Measurements from ENCODE around the gene MUC5AC. TPM values are rescaled to one million over a fixed set of nuclear protein-coding genes. Genes with fewer than 3 reads are reported as not detected.

The MUC5AC gene
- total RNA-seq, 2 experiments from 2014 or later: not detected

GRCh38 chr11:1192741-1193325 is 35.1 kb downstream of the MUC5AC start:
- CTCF ChIA-PET: no interaction called here
- DNase-seq: no peak
- Mint-ChIP-seq H3K27ac (no peak overlapping the region), H3K4me1 (no peaks in the 10 kb centered on the region), H3K4me3 (no peak overlapping the region), H3K27me3 (no peaks in the 10 kb centered on the region), H3K36me3 (ENCODE audit: low read depth) (no peaks in the 10 kb centered on the region), H3K9me3 (no peaks in the 10 kb centered on the region)
- POLR2A ChIA-PET: no interaction called here

GRCh38 chr11:1193326-1194230 is 35.8 kb downstream of the MUC5AC start:
- Mint-ChIP-seq H3K36me3 (ENCODE audit: low read depth) (no peaks in the 10 kb centered on the region), H3K4me3 (no peak overlapping the region), H3K4me1 (no peaks in the 10 kb centered on the region), H3K9me3 (no peaks in the 10 kb centered on the region), H3K27me3 (no peaks in the 10 kb centered on the region), H3K27ac (no peak overlapping the region)
- ChIA-PET POLR2A (no interaction called here), CTCF (interaction anchor here (0.8 kb wide), 1 partner anchor 9 kb away, joined by 3 read pairs; no protein-coding TSS in a partner anchor)
- DNase-seq: no peak

- Mint-ChIP-seq H3K27me3 (no peaks in the 10 kb centered on the region), H3K27ac (no peak overlapping the region), H3K4me3 (no peak overlapping the region), H3K36me3 (ENCODE audit: low read depth) (no peaks in the 10 kb centered on the region), H3K4me1 (no peaks in the 10 kb centered on the region), H3K9me3 (no peaks in the 10 kb centered on the region)
- ChIA-PET CTCF (interaction anchor here (0.8 kb wide), 1 partner anchor 8 kb away, joined by 3 read pairs; no protein-coding TSS in a partner anchor), POLR2A (no interaction called here)
- DNase-seq: no peak
Measured at GRCh38 chr11:1194231-1194976, 36.7 kb downstream of the MUC5AC start.

GRCh38 chr11:1194977-1195681 is 37.4 kb downstream of the MUC5AC start:
- H3K9me3 Mint-ChIP-seq: no peaks in the 10 kb centered on the region
- ChIA-PET POLR2A (no interaction called here), CTCF (no interaction called here)
- no peak overlapping the region for H3K4me3 Mint-ChIP-seq
- no peaks in the 10 kb centered on the region for H3K4me1 Mint-ChIP-seq
- H3K27me3 Mint-ChIP-seq: no peaks in the 10 kb centered on the region
- H3K27ac Mint-ChIP-seq: no peak overlapping the region
- DNase-seq: no peak
- no peaks in the 10 kb centered on the region for H3K36me3 Mint-ChIP-seq (ENCODE audit: low read depth)

GRCh38 chr11:1195682-1196515 is 38.1 kb downstream of the MUC5AC start:
- ChIA-PET CTCF (no interaction called here), POLR2A (no interaction called here)
- Mint-ChIP-seq H3K27me3 (no peaks in the 10 kb centered on the region), H3K27ac (no peak overlapping the region), H3K4me3 (no peak overlapping the region), H3K36me3 (ENCODE audit: low read depth) (no peaks in the 10 kb centered on the region), H3K9me3 (no peaks in the 10 kb centered on the region), H3K4me1 (no peaks in the 10 kb centered on the region)
- DNase-seq: no peak

- H3K27ac Mint-ChIP-seq: no peak overlapping the region
- no peak for DNase-seq
- ChIA-PET POLR2A (no interaction called here), CTCF (no interaction called here)
- H3K27me3 Mint-ChIP-seq: no peaks in the 10 kb centered on the region
- no peaks in the 10 kb centered on the region for H3K9me3 Mint-ChIP-seq
- H3K36me3 Mint-ChIP-seq (ENCODE audit: low read depth): no peaks in the 10 kb centered on the region
- no peaks in the 10 kb centered on the region for H3K4me1 Mint-ChIP-seq
- H3K4me3 Mint-ChIP-seq: no peak overlapping the region
Measured at GRCh38 chr11:1196516-1197391, 39.0 kb downstream of the MUC5AC start.

- ChIA-PET CTCF (no interaction called here), POLR2A (no interaction called here)
- Mint-ChIP-seq H3K27me3 (no peaks in the 10 kb centered on the region), H3K9me3 (no peaks in the 10 kb centered on the region), H3K36me3 (ENCODE audit: low read depth) (no peaks in the 10 kb centered on the region), H3K4me1 (no peaks in the 10 kb centered on the region), H3K4me3 (no peak overlapping the region), H3K27ac (no peak overlapping the region)
- DNase-seq: no peak
Measured at GRCh38 chr11:1197431-1197885, 39.7 kb downstream of the MUC5AC start.

- Mint-ChIP-seq H3K4me3 (no peak overlapping the region), H3K36me3 (ENCODE audit: low read depth) (no peaks in the 10 kb centered on the region), H3K9me3 (no peaks in the 10 kb centered on the region), H3K27me3 (no peaks in the 10 kb centered on the region), H3K4me1 (no peaks in the 10 kb centered on the region), H3K27ac (no peak overlapping the region)
- CTCF ChIA-PET: no interaction called here
- POLR2A ChIA-PET: no interaction called here
- DNase-seq: no peak
Measured at GRCh38 chr11:1197886-1198560, 40.3 kb downstream of the MUC5AC start.

- no peaks in the 10 kb centered on the region for H3K9me3 Mint-ChIP-seq
Measured at GRCh38 chr11:1198561-1199240, 40.9 kb downstream of the MUC5AC start.

GRCh38 chr11:1199241-1199750 is 41.5 kb downstream of the MUC5AC start:
- Mint-ChIP-seq H3K27me3 (no peaks in the 10 kb centered on the region), H3K9me3 (no peaks in the 10 kb centered on the region)

More at GRCh38 chr11:1198561-1199240, 40.9 kb downstream of the MUC5AC start:
- POLR2A ChIA-PET: no interaction called here
- Mint-ChIP-seq H3K36me3 (ENCODE audit: low read depth) (no peaks in the 10 kb centered on the region), H3K27me3 (no peaks in the 10 kb centered on the region), H3K27ac (no peak overlapping the region), H3K4me1 (no peaks in the 10 kb centered on the region), H3K4me3 (no peak overlapping the region)
- CTCF ChIA-PET: no interaction called here
- no peak for DNase-seq

More at GRCh38 chr11:1199241-1199750, 41.5 kb downstream of the MUC5AC start:
- ChIA-PET POLR2A (no interaction called here), CTCF (no interaction called here)
- Mint-ChIP-seq H3K36me3 (ENCODE audit: low read depth) (no peaks in the 10 kb centered on the region), H3K4me1 (no peaks in the 10 kb centered on the region), H3K4me3 (no peak overlapping the region), H3K27ac (no peak overlapping the region)
- no peak for DNase-seq
